GM19099 (cell line): Measurements from ENCODE around the gene ADCY2.

ENCODE experiments used
- POLR2A ChIP-seq: IDR thresholded peaks from 3 replicates; pipeline ENCODE4 v1.6.1; 2011; ENCODE audit warnings: low read depth; ENCODE audit not compliant: insufficient read length; ENCODE audit errors: extremely low read depth

The ADCY2 gene

DNA sequence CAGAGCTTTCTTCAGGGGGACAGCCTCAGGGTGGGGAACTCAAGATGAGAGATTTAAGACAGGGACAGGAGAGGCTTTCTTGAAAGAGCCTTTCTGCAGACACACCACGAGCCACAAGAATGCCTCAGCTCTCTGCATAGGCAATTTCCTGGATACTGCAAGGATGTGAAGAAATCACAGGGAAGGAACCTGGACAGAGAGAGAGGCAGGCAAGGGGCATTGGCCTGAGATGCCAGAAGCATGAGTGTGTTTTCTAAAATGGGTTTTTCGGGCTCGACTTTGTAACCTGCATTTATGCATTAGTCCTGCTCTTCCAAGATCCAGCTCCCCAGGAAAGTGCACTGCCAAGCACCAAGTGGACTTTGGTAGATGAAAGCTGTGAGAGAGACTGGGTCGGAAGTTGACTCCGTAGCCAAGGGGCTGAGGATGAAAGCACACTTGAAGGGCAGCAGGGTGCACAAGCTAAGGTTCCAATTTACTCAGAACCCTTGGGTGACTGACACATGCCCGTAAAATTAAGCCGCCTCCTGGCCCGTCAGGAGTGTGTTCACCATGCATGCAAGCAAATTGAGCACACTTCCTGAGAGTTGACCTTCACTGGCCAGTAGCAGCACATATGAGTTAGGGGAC is 364.1 kb downstream of the ADCY2 start:
- TF ChIP-seq POLR2A: no peak

DNA sequence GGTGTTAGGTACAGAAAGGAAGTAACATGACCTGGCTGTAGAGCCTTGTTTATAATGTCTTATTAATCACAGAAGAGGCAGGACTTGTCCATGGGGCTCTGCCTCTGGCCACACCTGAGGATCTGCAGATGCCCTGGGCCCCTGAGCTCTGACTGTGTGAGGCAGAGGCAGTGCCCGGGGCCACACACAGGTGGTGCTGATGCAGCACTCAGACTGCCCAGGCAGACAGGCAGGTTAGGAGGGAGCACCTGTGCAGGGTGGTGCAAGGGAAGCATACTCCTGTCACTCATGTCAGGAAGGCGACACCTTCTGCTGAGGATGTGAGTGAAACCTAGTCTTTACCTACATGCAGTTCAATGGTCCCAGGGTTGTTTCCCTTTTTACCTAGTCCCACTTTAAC is 366.3 kb downstream of the ADCY2 start:
- no peak for TF ChIP-seq POLR2A

DNA sequence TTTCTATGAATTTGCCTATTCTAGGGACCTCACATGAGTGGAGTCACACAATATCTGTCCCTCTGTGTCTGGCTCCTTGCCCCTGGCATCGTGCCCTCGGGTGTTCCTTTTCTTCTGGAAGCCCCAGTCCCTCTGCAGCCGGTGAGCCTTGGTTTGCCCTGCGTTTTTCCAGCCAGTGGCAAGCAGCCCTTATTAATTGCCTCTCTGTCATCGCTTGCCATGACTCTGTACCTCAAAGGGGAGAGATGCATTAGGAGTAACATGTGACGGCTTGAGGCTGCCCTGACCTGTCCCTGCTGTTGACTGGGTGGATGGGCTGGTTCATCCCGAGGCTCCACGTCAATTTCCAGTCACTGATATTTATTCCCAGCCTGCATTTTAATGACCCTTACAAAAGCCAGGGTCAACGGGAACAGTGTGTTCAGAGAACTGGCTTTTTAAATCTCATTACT is 367.7 kb downstream of the ADCY2 start:
- TF ChIP-seq POLR2A: no peak

DNA sequence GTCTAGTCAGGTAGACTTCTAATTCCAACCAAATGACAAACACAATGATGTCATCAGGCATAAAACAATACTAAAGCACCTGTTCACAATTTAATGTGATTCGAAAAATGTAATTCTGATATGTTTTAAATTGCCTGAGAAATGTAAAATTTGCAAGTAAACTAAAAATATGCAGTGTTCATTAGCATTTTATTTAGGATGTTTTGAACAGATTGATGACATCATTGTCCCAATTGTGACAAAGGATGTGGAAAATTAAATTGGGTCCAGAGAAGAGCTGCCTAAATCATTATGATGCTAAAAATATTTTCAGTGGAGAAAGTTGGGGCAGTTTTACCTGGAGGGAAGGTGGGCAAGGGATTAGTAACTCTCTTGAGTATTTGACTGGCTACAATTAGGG is 368.5 kb downstream of the ADCY2 start:
- TF ChIP-seq POLR2A: no peak

DNA sequence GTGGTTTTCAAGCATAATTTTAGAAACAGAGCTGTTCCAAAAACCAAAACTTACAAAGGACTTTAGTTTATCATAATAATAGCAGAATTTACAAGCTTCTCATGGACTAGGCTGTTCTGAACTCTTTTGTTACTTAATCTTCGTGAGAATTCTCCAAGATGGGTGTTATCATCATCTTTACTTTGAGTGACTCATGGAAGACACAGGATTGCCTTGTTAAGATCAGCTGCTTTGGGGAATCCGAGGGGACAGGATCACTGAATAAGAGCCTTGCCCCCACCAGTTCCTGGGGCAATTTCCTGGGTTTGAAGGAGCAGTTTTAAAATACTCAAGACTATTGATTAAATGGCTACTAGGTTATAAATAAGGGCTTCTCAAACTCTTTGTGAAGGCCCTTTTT is 374.5 kb downstream of the ADCY2 start:
- no peak for TF ChIP-seq POLR2A

DNA sequence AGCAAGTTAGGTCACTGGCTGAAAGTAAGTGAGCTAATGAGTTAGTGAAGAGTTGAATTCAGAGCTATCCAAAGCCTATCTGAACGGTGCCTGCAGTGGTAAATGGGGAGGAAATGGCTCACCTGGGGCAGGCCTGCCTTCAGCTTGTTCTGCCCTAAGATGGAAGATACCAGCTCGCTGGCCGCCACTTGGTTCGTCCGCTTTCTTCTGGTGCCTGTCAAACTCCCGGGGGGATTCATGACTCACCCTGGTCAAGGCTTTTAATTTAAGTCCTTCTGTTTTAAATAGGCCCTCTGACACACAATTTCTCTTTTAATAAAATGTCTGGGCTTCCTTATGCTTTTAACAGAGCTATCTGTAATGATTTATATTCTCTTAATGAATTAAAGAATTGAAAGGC is 376.2 kb downstream of the ADCY2 start:
- no peak for TF ChIP-seq POLR2A

DNA sequence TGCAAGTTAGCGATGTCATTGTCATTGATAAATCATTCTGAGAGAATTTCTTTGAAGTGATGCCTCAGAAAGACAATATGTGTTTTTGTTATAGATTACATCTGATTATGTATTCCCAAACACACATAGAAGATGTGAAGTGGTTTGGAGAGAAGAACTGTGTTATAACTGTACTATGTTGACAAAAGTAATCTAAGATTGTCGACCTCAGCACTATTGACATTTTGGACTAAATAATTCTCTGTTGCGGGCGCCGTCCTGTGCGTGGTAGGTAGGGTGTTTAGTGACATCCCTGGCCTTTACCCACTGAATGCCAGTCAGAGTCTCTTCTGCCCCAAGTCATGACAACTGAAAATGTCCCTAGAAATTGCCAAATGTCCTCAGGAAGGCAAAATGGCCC is 377.2 kb downstream of the ADCY2 start:
- no peak for TF ChIP-seq POLR2A

DNA sequence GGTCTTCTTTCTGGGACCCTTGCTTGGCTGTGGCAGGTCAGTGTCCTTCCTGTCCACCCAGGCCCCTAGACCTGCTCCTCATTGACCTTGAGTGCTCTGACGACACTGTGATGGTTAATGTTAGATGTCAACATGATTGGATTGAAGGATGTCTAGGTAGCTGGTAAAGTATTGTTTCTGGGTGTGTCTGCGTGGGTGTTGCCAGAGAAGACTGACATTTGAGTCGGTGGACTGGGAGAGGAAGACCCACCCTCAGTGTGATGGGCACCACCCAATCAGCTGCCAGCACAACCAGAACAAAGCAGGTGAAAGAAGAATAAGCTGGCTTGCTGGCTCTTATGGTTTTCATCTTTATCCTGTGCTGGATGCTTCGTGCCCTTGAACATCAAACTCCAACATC is 380.5 kb downstream of the ADCY2 start:
- no peak for TF ChIP-seq POLR2A

DNA sequence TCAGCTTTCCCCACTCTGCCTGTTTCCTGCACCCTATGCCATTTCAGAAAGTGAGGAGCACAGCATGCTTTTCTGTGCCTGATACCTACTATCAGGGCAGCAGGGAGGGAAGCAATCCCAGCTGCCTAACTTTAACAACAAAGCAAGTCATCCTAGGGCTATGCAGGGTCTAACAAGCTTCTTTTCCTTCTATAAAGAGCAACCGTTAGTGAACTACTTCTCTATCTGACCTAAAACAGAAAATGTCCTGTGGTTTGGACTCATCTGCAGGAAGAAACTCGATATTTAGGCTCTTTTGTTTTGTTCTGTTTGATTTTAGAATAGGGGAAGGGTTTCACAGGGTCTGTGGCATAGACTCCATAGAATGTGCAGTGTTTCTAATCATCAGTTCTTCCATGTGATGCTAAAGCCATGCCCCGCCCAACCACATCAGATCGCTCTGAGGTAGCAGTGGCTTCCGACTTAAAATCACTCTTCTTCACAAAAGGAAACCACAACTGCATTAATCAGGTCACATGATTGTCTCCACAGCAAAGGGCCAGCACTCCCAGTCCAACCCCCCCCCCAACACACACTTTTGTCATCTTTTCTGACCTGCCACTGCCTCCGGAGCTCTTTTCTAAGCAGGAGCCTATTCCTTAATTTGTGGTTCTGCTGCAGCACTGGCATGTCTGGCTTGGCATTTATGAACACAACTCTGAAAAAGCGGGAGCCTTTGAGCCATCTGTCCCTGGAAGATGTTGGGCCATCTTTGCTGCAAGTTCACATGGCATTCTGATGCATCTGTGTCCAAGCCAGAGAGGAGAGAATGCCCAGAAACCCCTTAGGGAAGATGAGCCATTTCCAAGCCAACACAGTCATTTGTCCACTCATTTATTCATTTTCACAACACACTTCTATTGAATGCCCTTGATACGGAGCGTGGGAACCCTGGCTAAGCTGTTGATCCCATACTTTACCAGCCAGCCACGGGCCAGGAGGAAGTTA is 383.4 kb downstream of the ADCY2 start:
- TF ChIP-seq POLR2A: no peak

DNA sequence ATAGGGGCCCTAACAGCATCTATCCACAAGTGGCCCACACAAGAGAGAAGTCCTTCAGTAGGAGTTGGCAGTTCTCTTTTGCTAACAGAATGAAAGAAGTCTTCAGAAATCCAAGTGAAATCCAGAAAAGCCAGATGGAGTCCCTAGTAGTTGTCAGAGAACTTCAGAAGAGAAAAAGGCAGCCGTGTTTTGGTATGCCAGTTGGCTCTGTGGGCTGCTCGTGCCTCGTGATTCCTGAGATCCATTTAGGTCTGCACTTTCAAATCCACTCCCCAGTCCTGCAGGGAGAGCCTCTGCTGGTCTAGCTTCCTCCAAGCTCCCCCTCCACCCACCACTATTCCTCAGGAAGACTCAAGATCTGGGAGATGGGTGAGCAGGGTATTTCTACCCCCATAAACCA is 386.0 kb downstream of the ADCY2 start:
- TF ChIP-seq POLR2A: no peak

DNA sequence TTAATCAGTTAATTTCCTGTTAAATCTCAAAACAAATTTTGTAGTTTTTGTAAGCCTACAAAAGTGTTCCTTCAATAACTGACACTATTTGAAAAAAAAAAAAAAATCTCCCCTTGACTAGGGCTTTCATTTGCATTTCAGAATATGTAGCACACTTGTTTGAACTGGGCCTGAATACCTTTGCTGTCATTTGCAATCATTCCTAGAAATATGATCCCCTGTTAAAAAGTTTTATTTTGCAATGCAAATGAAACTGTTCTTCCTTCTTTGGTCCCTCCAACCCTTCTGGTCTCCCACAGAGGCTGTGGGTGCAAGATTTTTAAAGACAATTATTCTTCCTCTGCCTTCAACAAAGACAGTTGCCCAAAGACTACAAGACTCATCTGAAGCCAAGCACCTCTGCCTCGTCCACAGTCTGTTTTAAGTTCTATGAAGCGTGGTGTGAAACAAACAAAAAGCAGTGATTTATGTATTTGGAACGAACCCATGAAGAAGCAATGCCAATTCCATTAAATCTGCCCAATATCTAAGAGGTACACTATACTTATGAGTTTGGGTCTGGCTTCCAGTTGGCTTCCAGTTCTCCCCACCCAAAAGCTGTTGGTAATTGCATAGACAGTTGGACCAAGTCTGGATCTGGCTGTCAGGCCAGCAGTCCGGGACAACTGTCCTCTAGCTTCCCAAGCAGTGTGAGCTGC is 388.9 kb downstream of the ADCY2 start:
- TF ChIP-seq POLR2A: no peak

DNA sequence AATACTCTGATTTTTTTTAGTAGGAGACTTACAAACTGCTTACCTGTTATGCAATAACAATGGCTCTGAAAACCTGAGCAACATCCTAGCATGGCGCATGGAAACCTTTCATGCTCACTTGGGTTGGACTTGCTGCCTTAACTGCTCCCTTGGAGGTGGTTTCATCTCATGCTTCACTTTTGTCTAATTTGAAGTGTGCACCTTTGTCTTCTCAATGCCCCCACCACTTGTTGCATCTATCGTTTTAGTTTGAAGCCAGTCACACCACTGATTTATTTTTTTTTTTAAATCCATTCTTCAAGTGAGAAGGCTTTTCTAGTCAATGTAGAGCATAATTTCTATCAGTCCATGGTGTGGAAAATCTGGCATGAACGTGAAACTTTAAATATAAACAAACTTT is 391.8 kb downstream of the ADCY2 start:
- TF ChIP-seq POLR2A: no peak

DNA sequence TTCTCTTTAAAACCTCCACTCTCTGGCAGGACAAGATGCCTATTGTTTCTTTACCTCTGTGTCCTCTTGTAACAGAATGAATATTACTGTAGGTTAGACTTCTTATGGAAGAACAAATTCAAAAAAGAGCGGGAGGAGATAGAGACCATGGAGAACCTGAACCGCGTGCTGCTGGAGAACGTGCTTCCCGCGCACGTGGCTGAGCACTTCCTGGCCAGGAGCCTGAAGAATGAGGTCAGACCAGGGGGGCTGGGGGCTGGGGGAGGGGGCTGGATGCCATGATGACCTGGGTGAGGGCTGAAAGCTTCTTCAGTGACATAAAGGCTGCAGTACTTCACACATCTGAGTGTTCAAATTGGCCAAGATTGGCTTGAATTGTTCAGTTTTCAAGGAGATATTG is 393.6 kb downstream of the ADCY2 start:
- no peak for TF ChIP-seq POLR2A

DNA sequence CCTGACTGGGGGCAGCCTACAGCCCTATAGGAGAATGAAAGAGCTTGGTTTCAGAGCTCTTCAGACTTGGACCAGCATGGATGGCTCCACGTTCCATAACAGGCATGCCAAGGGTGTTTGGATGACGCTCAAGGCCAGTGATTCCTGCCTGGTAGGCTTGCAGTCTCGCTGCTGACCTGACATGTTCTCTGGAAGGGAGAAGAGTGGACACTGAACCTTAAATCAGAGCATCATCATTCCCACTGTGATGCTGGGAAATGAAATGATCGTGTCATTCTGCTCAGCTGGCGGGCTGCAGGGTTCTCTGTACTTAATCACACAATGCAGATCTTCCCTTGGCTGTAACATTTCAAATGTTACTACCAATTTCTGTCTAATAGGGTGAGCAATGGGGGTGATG is 398.0 kb downstream of the ADCY2 start:
- TF ChIP-seq POLR2A: no peak

DNA sequence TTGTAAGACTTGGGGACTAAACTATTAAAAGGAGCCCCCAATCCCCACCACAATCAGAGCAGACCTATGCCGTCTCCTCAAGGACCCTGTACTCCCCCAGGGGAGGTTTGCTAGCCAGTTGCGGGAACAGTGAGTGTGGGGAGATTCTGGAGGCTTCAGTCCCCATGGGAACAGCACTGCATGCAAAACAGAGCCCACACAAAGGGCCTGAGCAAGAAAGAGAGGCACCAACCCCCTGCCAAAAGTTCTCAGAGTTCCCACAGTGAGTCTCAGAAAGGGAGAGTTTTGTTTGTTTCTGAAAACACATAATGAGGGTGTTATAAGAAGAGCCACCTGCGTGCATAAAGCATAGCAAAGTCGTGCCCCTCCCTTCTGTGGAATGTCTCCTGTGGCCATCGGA is 398.4 kb downstream of the ADCY2 start:
- TF ChIP-seq POLR2A: no peak
